Measurements from ENCODE around the gene CCSER1. TPM values are rescaled to one million over a fixed set of nuclear protein-coding genes. Genes with fewer than 3 reads are reported as not detected.
"Not testable (repeated sequence)": the region's sequence is repeated elsewhere in the genome, so short reads cannot be mapped to it uniquely, and the experiment has no call there.

CCSER1 gene
- total RNA-seq, 2 experiments from 2014 or later = not detected

- CTCF ChIA-PET = no interaction called here
- POLR2A ChIA-PET = no interaction called here
- Mint-ChIP-seq H3K4me1 (ENCODE audit: low read depth) (no peaks in the 10 kb centered on the region), H3K4me3 (no peak overlapping the region), H3K27ac (no peak overlapping the region), H3K9me3 (no peaks in the 10 kb centered on the region), H3K27me3 (no peaks in the 10 kb centered on the region), H3K36me3 (ENCODE audit: low read depth) (no peaks in the 10 kb centered on the region)
- intact Hi-C loops (cut with micrococcal nuclease) = no loop called here
- DNase-seq (no peak), ATAC-seq (no peak)
- TF ChIP-seq, protein P1, sequence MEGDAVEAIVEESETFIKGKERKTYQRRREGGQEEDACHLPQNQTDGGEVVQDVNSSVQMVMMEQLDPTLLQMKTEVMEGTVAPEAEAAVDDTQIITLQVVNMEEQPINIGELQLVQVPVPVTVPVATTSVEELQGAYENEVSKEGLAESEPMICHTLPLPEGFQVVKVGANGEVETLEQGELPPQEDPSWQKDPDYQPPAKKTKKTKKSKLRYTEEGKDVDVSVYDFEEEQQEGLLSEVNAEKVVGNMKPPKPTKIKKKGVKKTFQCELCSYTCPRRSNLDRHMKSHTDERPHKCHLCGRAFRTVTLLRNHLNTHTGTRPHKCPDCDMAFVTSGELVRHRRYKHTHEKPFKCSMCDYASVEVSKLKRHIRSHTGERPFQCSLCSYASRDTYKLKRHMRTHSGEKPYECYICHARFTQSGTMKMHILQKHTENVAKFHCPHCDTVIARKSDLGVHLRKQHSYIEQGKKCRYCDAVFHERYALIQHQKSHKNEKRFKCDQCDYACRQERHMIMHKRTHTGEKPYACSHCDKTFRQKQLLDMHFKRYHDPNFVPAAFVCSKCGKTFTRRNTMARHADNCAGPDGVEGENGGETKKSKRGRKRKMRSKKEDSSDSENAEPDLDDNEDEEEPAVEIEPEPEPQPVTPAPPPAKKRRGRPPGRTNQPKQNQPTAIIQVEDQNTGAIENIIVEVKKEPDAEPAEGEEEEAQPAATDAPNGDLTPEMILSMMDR (IDR thresholded peaks at IDR 0.05) = no peak
Observed at GRCh38 chr4:91601401-91601800, 1474.2 kb downstream of the CCSER1 start.

DNA sequence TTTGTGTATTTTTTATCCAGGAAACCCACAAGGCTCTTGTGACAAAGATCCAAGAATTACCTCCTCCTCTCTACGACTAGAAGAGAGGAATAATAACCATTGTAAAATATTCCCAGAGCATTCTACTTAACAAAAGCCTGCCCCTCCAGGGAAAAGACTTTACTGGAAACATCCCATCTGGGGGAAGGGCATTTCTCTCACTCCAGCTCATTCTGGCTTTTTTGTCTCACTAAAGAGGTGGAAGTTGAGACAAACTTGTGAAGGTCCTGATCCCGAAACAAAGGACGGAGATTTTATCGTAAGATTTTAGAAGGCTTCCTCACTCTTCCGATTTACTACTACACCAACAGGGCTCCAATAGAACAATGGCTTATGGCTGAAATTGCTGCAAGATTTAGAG lies 1484.6 kb downstream of the CCSER1 start:
- CTCF ChIA-PET = no interaction called here
- intact Hi-C loops (cut with micrococcal nuclease) = no loop called here
- H3K27ac Mint-ChIP-seq = no peak overlapping the region

DNA sequence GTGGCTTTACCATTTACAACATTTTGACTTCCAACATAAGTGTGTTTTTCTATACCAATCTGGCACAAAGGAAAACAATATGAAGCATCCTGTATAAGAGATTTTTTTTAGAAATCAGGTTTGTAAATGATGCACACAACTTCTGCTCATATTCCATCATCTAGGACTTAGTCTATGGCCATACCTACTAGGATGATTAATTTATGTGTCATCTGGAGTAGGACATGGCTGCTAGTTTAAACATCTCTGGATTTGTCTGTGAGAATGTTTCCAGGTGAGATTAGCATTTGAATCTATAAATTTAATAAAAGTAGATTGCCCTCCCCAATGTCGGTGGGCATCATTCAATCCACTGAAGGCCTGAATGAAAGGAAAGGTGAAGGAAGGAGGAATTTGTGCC lies 1493.8 kb downstream of the CCSER1 start:
- DNase-seq (no peak), ATAC-seq (no peak)
- H3K9me3 Mint-ChIP-seq = peaks cover 2% of the 10 kb centered on the region
- intact Hi-C loops (cut with micrococcal nuclease) = no loop called here
- H3K4me3 Mint-ChIP-seq = no peak overlapping the region
- POLR2A ChIA-PET = no interaction called here
- CTCF ChIA-PET = no interaction called here
- H3K27ac Mint-ChIP-seq = no peak overlapping the region
- H3K36me3 Mint-ChIP-seq (ENCODE audit: low read depth) = no peaks in the 10 kb centered on the region
- no peaks in the 10 kb centered on the region for H3K27me3 Mint-ChIP-seq
- TF ChIP-seq, protein P1 (IDR thresholded peaks at IDR 0.05) = no peak
- no peaks in the 10 kb centered on the region for H3K4me1 Mint-ChIP-seq (ENCODE audit: low read depth)

More for the DNA sequence above, 1484.6 kb downstream of the CCSER1 start:
- no peak for ATAC-seq
- POLR2A ChIA-PET = no interaction called here
- no peak for DNase-seq
- Mint-ChIP-seq H3K36me3 (ENCODE audit: low read depth) (no peaks in the 10 kb centered on the region), H3K4me3 (no peak overlapping the region), H3K9me3 (peaks cover 12% of the 10 kb centered on the region), H3K27me3 (no peaks in the 10 kb centered on the region), H3K4me1 (ENCODE audit: low read depth) (no peaks in the 10 kb centered on the region)
- TF ChIP-seq, protein P1 (IDR thresholded peaks at IDR 0.05) = no peak

GRCh38 chr4:91621446-91621845 lies 1494.3 kb downstream of the CCSER1 start:
- H3K9me3 Mint-ChIP-seq = peaks cover 2% of the 10 kb centered on the region
- ChIA-PET CTCF (no interaction called here), POLR2A (no interaction called here)
- H3K36me3 Mint-ChIP-seq (ENCODE audit: low read depth) = no peaks in the 10 kb centered on the region
- intact Hi-C loops (cut with micrococcal nuclease) = no loop called here
- TF ChIP-seq, protein P1 (IDR thresholded peaks at IDR 0.05) = no peak
- no peaks in the 10 kb centered on the region for H3K4me1 Mint-ChIP-seq (ENCODE audit: low read depth)
- no peak overlapping the region for H3K4me3 Mint-ChIP-seq
- no peak for DNase-seq
- H3K27me3 Mint-ChIP-seq = no peaks in the 10 kb centered on the region
- no peak overlapping the region for H3K27ac Mint-ChIP-seq
- no peak for ATAC-seq

DNA sequence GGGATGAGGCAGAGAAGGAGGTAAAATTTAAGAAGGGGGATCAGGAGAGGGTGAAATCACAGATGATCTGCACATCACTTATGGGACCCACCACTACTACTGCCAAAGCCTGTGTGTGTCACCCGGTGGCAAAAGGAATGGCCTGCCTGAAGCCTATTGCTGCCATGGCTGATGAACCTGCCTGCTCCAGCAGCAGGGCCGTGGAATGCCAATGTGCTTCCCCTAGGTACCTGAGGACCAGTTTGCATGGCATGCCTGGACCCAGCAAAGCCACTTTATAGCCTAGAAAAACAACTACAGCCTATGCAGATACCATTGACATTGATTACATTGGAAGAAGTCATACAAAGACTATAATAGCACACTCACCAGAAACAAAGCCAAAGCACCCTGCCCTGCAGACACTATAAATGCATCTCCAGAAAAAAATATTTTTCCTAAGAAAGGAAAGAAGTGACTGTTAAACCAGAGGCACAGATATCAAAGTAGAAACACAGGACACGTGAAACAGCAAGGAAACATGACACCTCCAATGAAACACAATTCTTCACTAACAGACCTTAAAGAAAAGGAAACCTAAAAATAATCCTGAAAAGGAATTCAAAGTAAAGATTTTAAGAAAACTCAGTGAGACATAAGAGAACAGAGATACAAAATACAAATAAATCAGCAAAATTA lies 1495.9 kb downstream of the CCSER1 start:
- DNase-seq (no peak), ATAC-seq (no peak)
- intact Hi-C loops (cut with micrococcal nuclease) = no loop called here
- CTCF ChIA-PET = no interaction called here
- TF ChIP-seq, protein P1 (IDR thresholded peaks at IDR 0.05) = no peak
- Mint-ChIP-seq H3K27me3 (no peaks in the 10 kb centered on the region), H3K9me3 (peaks cover 2% of the 10 kb centered on the region), H3K4me1 (ENCODE audit: low read depth) (no peaks in the 10 kb centered on the region), H3K27ac (no peak overlapping the region), H3K36me3 (ENCODE audit: low read depth) (no peaks in the 10 kb centered on the region), H3K4me3 (no peak overlapping the region)
- POLR2A ChIA-PET = no interaction called here

DNA sequence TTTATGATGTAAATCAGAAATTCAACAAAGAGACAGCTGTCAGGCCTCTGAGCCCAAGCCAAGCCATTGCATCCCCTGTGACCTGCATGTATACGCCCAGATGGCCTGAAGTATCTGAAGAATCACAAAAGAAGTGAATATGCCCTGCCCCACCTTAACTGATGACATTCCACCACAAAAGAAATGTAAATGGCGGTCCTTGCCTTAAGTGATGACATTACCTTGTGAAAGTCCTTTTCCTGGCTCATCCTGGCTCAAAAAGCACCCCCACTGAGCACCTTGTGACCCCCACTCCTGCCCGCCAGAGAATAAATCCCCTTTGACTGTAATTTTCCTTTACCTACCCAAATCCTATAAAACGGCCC lies 1496.4 kb downstream of the CCSER1 start:
- CTCF ChIA-PET; H3K9me3 Mint-ChIP-seq; DNase-seq; intact Hi-C loops (cut with micrococcal nuclease); POLR2A ChIA-PET; H3K4me3 Mint-ChIP-seq; H3K27ac Mint-ChIP-seq; H3K27me3 Mint-ChIP-seq; H3K4me1 Mint-ChIP-seq (ENCODE audit: low read depth); ATAC-seq; H3K36me3 Mint-ChIP-seq (ENCODE audit: low read depth): not testable (repeated sequence)

Measured in activated CD8-positive, alpha-beta T cell treated with anti-CD3 and anti-CD28 coated beads for 36 hours (primary cell).